H1 (cell line): Measurements from ENCODE around the gene SLFN14. TPM values are rescaled to one million over a fixed set of nuclear protein-coding genes. Genes with fewer than 3 reads are reported as not detected.

ENCODE experiments used
- CTCF ChIA-PET: fragments of 300-600 bp; sonication (Branson Sonifier 250); formaldehyde crosslinking; loops from one replicate; lab custom pipeline; 2021; ENCODE audit not compliant: partially characterized antibody; lab: Charles Lee
- POLR2A ChIA-PET: fragments of 300-600 bp; sonication (Branson Sonifier 250); formaldehyde crosslinking; loops from one replicate; lab custom pipeline; 2021; ENCODE audit warnings: inconsistent platforms; ENCODE audit not compliant: partially characterized antibody; lab: Charles Lee
- DNase-seq, 2 experiments: peaks; one replicate each; pipeline versions ENCODE4 v3.0.0 to v3.0.0-alpha.2; 2010 to 2022; ENCODE audit warnings: low spot score in 2 of 2, low read depth in 1 of 2, mixed read lengths in 1 of 2
- FAIRE-seq: peaks from 2 replicates; lab custom pipeline; 2011; peaks lifted over from hg19 to GRCh38; lab: Jason Lieb, UNC
- H2AFZ ChIP-seq: 2 replicates; pipeline ENCODE4 v1.8.1; 2012; ENCODE audit warnings: low read length, inconsistent platforms
- H2AK5ac ChIP-seq: 2 replicates; pipeline ENCODE4 v1.6.1; 2013; ENCODE audit warnings: low read depth, low read length
- H2BK120ac ChIP-seq: replicated peaks from 2 replicates; pipeline ENCODE3; 2013; ENCODE audit warnings: low read depth, low read length, inconsistent platforms
- H2BK12ac ChIP-seq: 2 replicates; pipeline ENCODE4 v1.6.1; 2013; ENCODE audit warnings: low read depth, low read length
- H2BK15ac ChIP-seq: 2 replicates; pipeline ENCODE4 v1.6.1; 2013; ENCODE audit warnings: low read length
- H2BK20ac ChIP-seq: 2 replicates; pipeline ENCODE4 v1.6.1; 2013; ENCODE audit warnings: low read length
- H2BK5ac ChIP-seq: 2 replicates; pipeline ENCODE4 v1.6.1; 2013; ENCODE audit warnings: low read depth, low read length
- H3K14ac ChIP-seq: 2 replicates; pipeline ENCODE4 v1.6.1; 2013; ENCODE audit warnings: inconsistent platforms; ENCODE audit not compliant: insufficient read length
- H3K18ac ChIP-seq: 2 replicates; pipeline ENCODE4 v1.6.1; 2013; ENCODE audit warnings: low read length; ENCODE audit errors: extremely low read depth
- H3K23ac ChIP-seq: 2 replicates; pipeline ENCODE4 v1.6.1; 2013; ENCODE audit warnings: inconsistent platforms; ENCODE audit not compliant: insufficient read length
- H3K23me2 ChIP-seq: 2 replicates; pipeline ENCODE4 v1.6.1; 2013; ENCODE audit warnings: low read depth, low read length
- H3K27ac ChIP-seq: 2 replicates; pipeline ENCODE4 v1.6.1; 2011; ENCODE audit warnings: low read depth, low read length, inconsistent platforms
- H3K27me3 ChIP-seq, 4 experiments: replicated peaks in 1 of 4; 1 replicate in 1 of 4; 2 replicates in 3 of 4; pipeline versions ENCODE4 v1.6.1 to v1.8.1; 2011 to 2013; ENCODE audit warnings: low read length in 3 of 4, mild to moderate bottlenecking in 3 of 4, inconsistent platforms in 2 of 4, mixed read lengths in 2 of 4, moderate library complexity in 1 of 4; ENCODE audit not compliant: control insufficient read depth in 3 of 4, insufficient read depth in 3 of 4; ENCODE audit errors: extremely low read depth in 1 of 4
- H3K36me3 ChIP-seq, 4 experiments: 2 replicates each; pipeline versions ENCODE4 v1.6.1 to v1.8.1; 2011 to 2013; ENCODE audit warnings: mild to moderate bottlenecking in 4 of 4, low read length in 3 of 4, moderate library complexity in 2 of 4, control low read depth in 1 of 4, inconsistent platforms in 1 of 4; ENCODE audit not compliant: insufficient read depth in 4 of 4, control insufficient read depth in 2 of 4
- H3K4ac ChIP-seq: replicated peaks from 2 replicates; pipeline ENCODE3; 2013; ENCODE audit warnings: low read length, low read depth, mixed read lengths, inconsistent platforms; ENCODE audit not compliant: insufficient read length
- H3K4me1 ChIP-seq, 4 experiments: replicated peaks in 1 of 4; 1 replicate in 1 of 4; 2 replicates in 3 of 4; pipeline versions ENCODE4 v1.6.1 to v1.8.1; 2011 to 2013; ENCODE audit warnings: low read length in 3 of 4, inconsistent platforms in 2 of 4, mixed read lengths in 1 of 4; ENCODE audit not compliant: insufficient read depth in 4 of 4, control insufficient read depth in 3 of 4
- H3K4me2 ChIP-seq, 2 experiments: 2 replicates each; pipeline versions ENCODE4 v1.6.1 to v1.8.1; 2011 to 2013; ENCODE audit warnings: low read depth in 2 of 2, low read length in 2 of 2, control low read depth in 1 of 2, inconsistent platforms in 1 of 2, mild to moderate bottlenecking in 1 of 2; ENCODE audit not compliant: insufficient read depth in 1 of 2
- H3K4me3 ChIP-seq, 4 experiments: fragments of 200-600, 300-600 bp in 1 of 4; sonication (generic), shearing (Covaris generic), sonication (Bioruptor Twin) in 1 of 4; 2 replicates each; pipeline versions ENCODE4 v1.5.1 to v1.8.1; 2011 to 2016; ENCODE audit warnings: low read length in 4 of 4, low read depth in 3 of 4, control low read depth in 2 of 4, inconsistent platforms in 2 of 4, mild to moderate bottlenecking in 2 of 4, mixed read lengths in 1 of 4, moderate library complexity in 1 of 4; ENCODE audit not compliant: insufficient read depth in 2 of 4; ENCODE audit errors: extremely low read depth in 1 of 4
- H3K56ac ChIP-seq: replicated peaks from 2 replicates; pipeline ENCODE3; 2013; ENCODE audit warnings: low read depth, mild to moderate bottlenecking, mixed read lengths, low read length, inconsistent platforms; ENCODE audit not compliant: insufficient read length
- H3K79me1 ChIP-seq: 2 replicates; pipeline ENCODE4 v1.6.1; 2013; ENCODE audit warnings: low read depth, low read length, control low read depth
- H3K79me2 ChIP-seq, 2 experiments: 2 replicates each; pipeline versions ENCODE4 v1.6.1 to v1.8.1; 2012 to 2013; ENCODE audit warnings: low read length in 2 of 2, mild to moderate bottlenecking in 2 of 2, inconsistent platforms in 1 of 2; ENCODE audit not compliant: insufficient read depth in 2 of 2, control insufficient read depth in 1 of 2
- H3K9ac ChIP-seq, 4 experiments: replicated peaks in 1 of 4; 1 replicate in 1 of 4; 2 replicates in 3 of 4; pipeline versions ENCODE4 v1.6.1 to v1.8.1; 2011 to 2013; ENCODE audit warnings: low read depth in 3 of 4, low read length in 3 of 4, control low read depth in 2 of 4, mild to moderate bottlenecking in 2 of 4, moderate library complexity in 2 of 4, inconsistent platforms in 1 of 4; ENCODE audit errors: extremely low read depth in 1 of 4
- H3K9me3 ChIP-seq, 2 experiments: 2 replicates each; pipeline versions ENCODE4 v1.6.1 to v1.8.1; 2012 to 2013; ENCODE audit warnings: mild to moderate bottlenecking in 2 of 2, moderate library complexity in 2 of 2, control low read depth in 1 of 2, inconsistent platforms in 1 of 2, low read depth in 1 of 2, low read length in 1 of 2, mixed read lengths in 1 of 2; ENCODE audit not compliant: insufficient read depth in 2 of 2
- H4K20me1 ChIP-seq, 2 experiments: replicated peaks in 1 of 2; 2 replicates each; pipeline versions ENCODE3 to v1.8.1; 2011 to 2013; ENCODE audit warnings: inconsistent platforms in 2 of 2, low read length in 2 of 2, mild to moderate bottlenecking in 1 of 2; ENCODE audit not compliant: insufficient read depth in 2 of 2, control insufficient read depth in 1 of 2
- H4K5ac ChIP-seq: 2 replicates; pipeline ENCODE4 v1.6.1; 2013; ENCODE audit warnings: low read length, low read depth, mixed read lengths, inconsistent platforms; ENCODE audit not compliant: insufficient read length
- H4K8ac ChIP-seq: 2 replicates; pipeline ENCODE4 v1.8.0; 2013; ENCODE audit warnings: mild to moderate bottlenecking, moderate library complexity, low read length, inconsistent platforms; ENCODE audit not compliant: insufficient read depth; ENCODE audit errors: extremely low read depth
- H4K91ac ChIP-seq: replicated peaks from 2 replicates; pipeline ENCODE3; 2013; ENCODE audit warnings: low read length, mixed read lengths, inconsistent platforms; ENCODE audit not compliant: insufficient read length
- ASH2L ChIP-seq: fragments of 200-600, 300-600 bp; sonication (generic); IDR thresholded peaks from one replicate; pipeline ENCODE4 v1.7.1; 2017; ENCODE audit warnings: low read length
- CBX5 ChIP-seq: fragments of 300-800, 300-1000 bp; sonication (generic); IDR thresholded peaks from 2 replicates; pipeline ENCODE4 v1.7.1; 2016; ENCODE audit warnings: antibody characterized with exemption, low read length, low read depth
- CHD2 ChIP-seq: IDR thresholded peaks from 2 replicates; pipeline ENCODE4 v1.6.1; 2012; ENCODE audit warnings: low read length, improper control_type of control experiment
- EGR1 ChIP-seq: IDR thresholded peaks from 2 replicates; pipeline ENCODE4 v1.6.1; 2011; ENCODE audit warnings: low read depth, low read length, borderline replicate concordance
- JUN ChIP-seq: IDR thresholded peaks from 2 replicates; pipeline ENCODE4 v1.6.1; 2011; ENCODE audit warnings: low read depth, mild to moderate bottlenecking, improper control_type of control experiment, low read length
- NRF1 ChIP-seq: IDR thresholded peaks from 2 replicates; pipeline ENCODE4 v1.6.1; 2011; ENCODE audit warnings: mild to moderate bottlenecking, low read depth, low read length, improper control_type of control experiment
- PHF8 ChIP-seq: fragments of 200-600 bp; sonication (generic); conservative IDR thresholded peaks from 2 replicates; pipeline ENCODE4 v1.7.1; 2012; ENCODE audit warnings: low read depth, mild to moderate bottlenecking, inconsistent platforms, low read length, moderate library complexity
- RAD21 ChIP-seq, 2 experiments: IDR thresholded peaks in 1 of 2; conservative IDR thresholded peaks in 1 of 2; 2 replicates each; pipeline ENCODE4 v1.6.1; 2011; ENCODE audit warnings: low read depth in 2 of 2, low read length in 2 of 2, improper control_type of control experiment in 1 of 2, inconsistent platforms in 1 of 2, mild to moderate bottlenecking in 1 of 2, moderate library complexity in 1 of 2
- RXRA ChIP-seq: IDR thresholded peaks from 2 replicates; pipeline ENCODE4 v1.6.1; 2011; ENCODE audit warnings: low read depth, mild to moderate bottlenecking, low read length, moderate library complexity; ENCODE audit not compliant: insufficient read depth
- SRF ChIP-seq: IDR thresholded peaks from 2 replicates; pipeline ENCODE4 v1.6.1; 2011; ENCODE audit warnings: mild to moderate bottlenecking, low read depth, low read length, moderate library complexity
- TAF1 ChIP-seq: IDR thresholded peaks from 2 replicates; pipeline ENCODE4 v1.6.1; 2011; ENCODE audit warnings: mild to moderate bottlenecking, low read depth, low read length
- TBP ChIP-seq: IDR thresholded peaks from 2 replicates; pipeline ENCODE4 v1.6.1; 2011; ENCODE audit warnings: low read depth, low read length, improper control_type of control experiment
- TCF12 ChIP-seq: IDR thresholded peaks from 2 replicates; pipeline ENCODE4 v1.6.1; 2011; ENCODE audit warnings: low read depth, mild to moderate bottlenecking, low read length
- WGBS, 2 experiments: shearing (Covaris generic) in 1 of 2; methylation state at CpG; one replicate each; pipeline versions ENCODE4 v1.1.6 to v1.1.7; 2013 to 2015; ENCODE audit warnings: low lambda C conversion rate in 2 of 2, mixed read lengths in 2 of 2, inconsistent platforms in 1 of 2, low coverage in 1 of 2, missing lambda C conversion rate in 1 of 2; ENCODE audit not compliant: insufficient replicate concordance in 2 of 2, insufficient coverage in 1 of 2, insufficient read length in 1 of 2; ENCODE audit errors: extremely low coverage in 1 of 2, missing lambda C conversion rate in 1 of 2; 5-methylcytosine and 5-hydroxymethylcytosine counted together
- polyA plus RNA-seq, 7 experiments: library from polyadenylated mRNA; depleted of rRNA in 3 of 7; stranded (reverse) in 5 of 7; unstranded in 2 of 7; fragments of >200 nt in 5 of 7; fragments of 200-250 nt in 2 of 7; gene quantifications; 1 replicate in 5 of 7; 2 replicates in 1 of 7; 4 replicates in 1 of 7; pipeline versions ENCODE4 v1.2.1 to v1.2.3, GENCODE V29; 2011 to 2013; ENCODE audit warnings: missing spikeins in 2 of 7, mixed read lengths in 2 of 7
- total RNA-seq: library from RNA; stranded (reverse); fragmentation: NEBNext Ultra II Directional; extraction: Animal tissue kit (Norgen Biotek cat#: 25700); gene quantifications from 2 replicates; pipeline ENCODE4 v1.2.1, GENCODE V29; 2021

SLFN14 gene
- total and polyA plus RNA-seq, 2 of the 8 experiments (the other 6 are each of a cell fraction or from before 2014, with no cell fraction given) = 0.03 TPM; not detected in 1

GRCh38 chr17:35584061-35584460 lies 23.4 kb upstream of the SLFN14 start:
- Histone ChIP-seq H4K8ac (no peak overlapping the region), H2BK120ac (no peak overlapping the region), H3K18ac (no peak overlapping the region), H4K91ac (no peak overlapping the region), H3K23ac (no peak overlapping the region), H3K27ac (no peak overlapping the region), H3K4me3 (no peak overlapping the region), H3K9me3 (no peaks in the 10 kb centered on the region), H2BK20ac (no peak overlapping the region), H2BK12ac (no peak overlapping the region), H2AFZ (no peak overlapping the region), H2AK5ac (no peak overlapping the region), H3K27me3 (peaks cover 0 to 5% (median 0%) of the 10 kb centered on the region in 4 experiments; a peak in 3 of 7 replicates), H2BK15ac (no peak overlapping the region), H2BK5ac (no peak overlapping the region), H3K4ac (no peak overlapping the region), H4K5ac (no peak overlapping the region), H3K9ac (no peak overlapping the region), H3K23me2 (peaks cover 2% of the 10 kb centered on the region), H4K20me1 (no peaks in the 10 kb centered on the region), H3K14ac (no peak overlapping the region), H3K4me1 (peaks cover 0 to 3% (median 0%) of the 10 kb centered on the region in 4 experiments; a peak in 2 of 7 replicates), H3K56ac (no peak overlapping the region), H3K79me2 (peaks cover 0 to 12% of the 10 kb centered on the region in 2 experiments; a peak in 3 of 4 replicates), H3K79me1 (no peaks in the 10 kb centered on the region), H3K36me3 (no peaks in the 10 kb centered on the region), H3K4me2 (no peak overlapping the region)
- FAIRE-seq = no peak
- CTCF ChIA-PET = no interaction called here
- POLR2A ChIA-PET = no interaction called here
- TF ChIP-seq EGR1 = no peak
- no peak for TF ChIP-seq JUN
- TF ChIP-seq TCF12 = no peak
- no peak for TF ChIP-seq ASH2L
- TF ChIP-seq CHD2 = no peak
- no peak for TF ChIP-seq NRF1
- no peak for TF ChIP-seq RAD21 (IDR thresholded peaks at IDR 0.05 in 1 of 2, conservative IDR thresholded peaks at IDR 0.05 in 1 of 2; ENCODE audit: low read depth in 2 of 2, low read length in 2 of 2)
- no peak for TF ChIP-seq SRF
- no peak for TF ChIP-seq RXRA
- no peak for TF ChIP-seq TBP
- no peak for TF ChIP-seq CBX5
- TF ChIP-seq PHF8 = no peak
- TF ChIP-seq TAF1 = no peak
- 80% methylated on average over 1 of the region's 1 CpG; no CpG with 5 or more reads in 1 of the 2 experiments for WGBS, 2 experiments
- DNase-seq = no peak
